GM19328 (cell line): ENCODE measurements around the gene FOSL1.

ENCODE experiments used
- ATAC-seq: cut with Tn5 transposase; IDR thresholded peaks from one replicate; pipeline ENCODE4 v1.9.1; 2021; ENCODE audit warnings: mild to moderate bottlenecking, moderate library complexity; ENCODE audit not compliant: unreplicated experiment

FOSL1 gene

GRCh38 chr11:65919573-65920371 lies 19.6 kb upstream of the FOSL1 start:
- peak; percentile 34 for ATAC-seq

- ATAC-seq = peak; percentile 70
Measured at GRCh38 chr11:65919141-65919572, 19.0 kb upstream of the FOSL1 start, which contains the start of gene DRAP1. Gene DRAP1 (plus strand): TSS chr11:65919426. CDS start chr11:65919502, 76 bp downstream.

- peak; percentile 43 for ATAC-seq
Measured at GRCh38 chr11:65918211-65919140, 18.3 kb upstream of the FOSL1 start, which contains the start of gene C11orf68. Gene C11orf68 (minus strand): TSS chr11:65919062. CDS start chr11:65919031, 31 bp downstream.

GRCh38 chr11:65917434-65918210 lies 17.4 kb upstream of the FOSL1 start:
- ATAC-seq = no peak

GRCh38 chr11:65917077-65917433 lies 16.9 kb upstream of the FOSL1 start:
- ATAC-seq = no peak

GRCh38 chr11:65916391-65916790 lies 16.2 kb upstream of the FOSL1 start:
- ATAC-seq = no peak

GRCh38 chr11:65915821-65916251 lies 15.6 kb upstream of the FOSL1 start:
- ATAC-seq = no peak

- ATAC-seq = no peak
Measured at GRCh38 chr11:65915101-65915820, 15.1 kb upstream of the FOSL1 start.

GRCh38 chr11:65912845-65913244 lies 12.7 kb upstream of the FOSL1 start:
- no peak for ATAC-seq

- no peak for ATAC-seq
Measured at GRCh38 chr11:65911682-65912568, 11.7 kb upstream of the FOSL1 start.

GRCh38 chr11:65907878-65908277 lies 7.7 kb upstream of the FOSL1 start:
- ATAC-seq = no peak

- no peak for ATAC-seq
Measured at GRCh38 chr11:65906602-65907001, 6.4 kb upstream of the FOSL1 start.

GRCh38 chr11:65903715-65904114 lies 3.5 kb upstream of the FOSL1 start:
- no peak for ATAC-seq

- ATAC-seq = no peak
Measured at GRCh38 chr11:65903068-65903481, 2.9 kb upstream of the FOSL1 start.

GRCh38 chr11:65900899-65901180 lies 652 bp upstream of the FOSL1 start:
- no peak for ATAC-seq

- no peak for ATAC-seq
Measured at GRCh38 chr11:65899356-65900124, 648 bp downstream of the FOSL1 start.

GRCh38 chr11:65898656-65899355 lies 1.4 kb downstream of the FOSL1 start:
- no peak for ATAC-seq

GRCh38 chr11:65897020-65897471 lies 3.1 kb downstream of the FOSL1 start:
- no peak for ATAC-seq
